NCI-H345 treated with DMSO at 0.1 percent for 48 hours (cell line): ENCODE data around the gene STRADA.

Source experiments
- DNase-seq: peaks from one replicate; lab custom pipeline; 2025; ENCODE audit not compliant: unreplicated experiment; lab: John Stamatoyannopoulos, UW

The STRADA gene

DNA sequence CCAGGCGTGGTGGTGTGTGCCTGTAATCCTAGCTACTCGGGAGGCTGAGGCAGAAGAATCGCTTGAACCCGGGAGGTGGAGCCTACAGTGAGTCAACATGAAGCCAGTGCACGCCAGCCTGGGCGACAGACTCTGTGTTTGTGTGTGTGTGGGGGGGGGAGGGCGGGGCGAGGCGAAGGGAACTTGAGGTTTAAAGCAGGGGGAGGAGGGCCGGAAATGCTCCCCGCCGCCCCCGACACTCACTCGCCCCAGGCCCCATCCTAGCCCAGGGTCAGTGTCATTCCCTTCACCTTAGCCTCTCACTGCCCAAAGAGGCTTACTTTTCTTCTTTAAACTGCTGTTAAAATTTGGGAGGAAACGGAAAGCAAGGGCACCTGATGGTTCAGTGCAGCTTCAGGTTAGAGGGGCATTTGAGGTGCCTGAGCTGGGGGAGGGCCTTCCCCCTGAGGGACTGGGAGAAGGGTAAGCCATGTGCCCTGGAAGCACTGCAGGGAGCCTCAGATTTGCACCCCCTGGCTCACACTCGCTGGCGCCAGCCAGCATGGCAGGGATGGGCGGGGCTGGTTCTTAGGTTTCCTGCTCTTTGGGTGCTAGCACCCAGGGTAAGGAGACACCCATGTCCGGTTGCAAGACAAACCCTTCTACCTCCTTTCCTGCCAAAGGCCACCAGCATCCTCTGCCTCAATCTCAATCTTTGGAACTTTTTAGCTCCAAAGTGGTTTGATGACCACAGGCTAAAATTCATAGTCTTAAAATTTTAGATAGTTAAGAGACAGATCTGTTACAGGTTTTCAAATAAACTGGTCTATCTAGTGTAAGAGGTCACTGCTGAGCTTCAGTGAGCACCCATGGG, 39.5 kb downstream of the STRADA start:
- DNase-seq = no peak

DNA sequence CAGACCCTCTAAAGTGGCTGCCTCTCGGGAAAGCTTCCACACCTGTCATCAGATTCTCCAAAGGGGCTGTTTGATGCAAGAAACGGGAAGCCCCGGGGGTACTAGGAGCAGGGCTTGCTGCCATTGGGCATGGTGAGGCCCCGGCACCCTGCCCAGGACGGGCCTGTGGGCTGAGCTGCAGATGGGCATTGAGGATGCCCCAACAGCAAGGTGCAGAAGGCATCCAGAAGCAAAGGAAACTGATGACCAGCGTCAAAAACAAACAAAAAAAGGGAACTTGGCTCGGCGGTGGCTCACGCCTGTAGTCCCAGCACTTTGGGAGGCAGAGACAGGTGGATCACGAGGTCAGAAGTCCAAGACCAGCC, 40.2 kb downstream of the STRADA start:
- no peak for DNase-seq

DNA sequence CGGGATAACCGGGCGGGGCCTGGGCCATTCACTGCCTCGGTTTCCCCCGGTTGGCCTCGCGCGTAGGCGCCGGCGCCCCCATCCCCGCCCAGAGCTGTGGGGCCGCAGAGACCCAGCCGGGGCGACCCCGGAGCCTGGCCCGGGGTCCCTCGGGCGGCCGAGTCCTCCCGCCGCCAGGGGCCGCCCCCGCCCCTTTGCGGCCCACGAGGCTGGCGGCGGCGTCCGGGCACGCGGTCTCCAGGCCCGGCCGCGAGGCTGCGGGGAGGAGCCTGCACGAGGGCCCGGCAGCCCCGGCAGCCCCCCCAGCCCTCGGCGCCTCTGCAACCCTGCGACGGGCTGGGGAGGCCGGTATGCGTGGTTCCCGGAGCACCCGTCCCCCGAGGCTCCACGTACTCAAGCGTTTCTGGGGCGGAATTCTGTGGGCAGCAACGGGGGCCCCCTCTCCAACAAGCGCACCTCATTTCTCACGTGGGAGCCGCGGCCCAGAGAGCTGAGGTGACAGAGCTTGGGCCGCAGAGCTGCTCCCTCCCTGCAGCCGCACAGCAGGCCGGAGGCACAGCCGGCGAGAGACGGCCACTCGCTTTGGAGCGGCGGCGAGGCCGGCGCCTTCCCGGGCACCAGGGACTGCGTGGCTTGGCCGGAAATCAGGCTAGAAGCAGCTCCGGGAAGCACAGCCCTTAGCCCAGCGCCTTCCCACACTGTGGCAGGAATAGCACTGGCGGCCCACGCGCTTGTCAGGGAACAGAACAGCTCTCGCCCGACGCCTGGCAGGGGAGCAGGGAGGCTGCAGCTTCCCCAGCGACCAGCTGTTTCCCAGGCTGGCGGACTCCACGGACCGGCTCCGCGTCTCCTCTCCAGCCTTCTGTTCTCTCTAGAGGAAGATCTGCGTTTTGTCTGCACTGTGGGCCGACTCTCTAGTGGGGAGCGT, 40.8 kb downstream of the STRADA start:
- DNase-seq = no peak

DNA sequence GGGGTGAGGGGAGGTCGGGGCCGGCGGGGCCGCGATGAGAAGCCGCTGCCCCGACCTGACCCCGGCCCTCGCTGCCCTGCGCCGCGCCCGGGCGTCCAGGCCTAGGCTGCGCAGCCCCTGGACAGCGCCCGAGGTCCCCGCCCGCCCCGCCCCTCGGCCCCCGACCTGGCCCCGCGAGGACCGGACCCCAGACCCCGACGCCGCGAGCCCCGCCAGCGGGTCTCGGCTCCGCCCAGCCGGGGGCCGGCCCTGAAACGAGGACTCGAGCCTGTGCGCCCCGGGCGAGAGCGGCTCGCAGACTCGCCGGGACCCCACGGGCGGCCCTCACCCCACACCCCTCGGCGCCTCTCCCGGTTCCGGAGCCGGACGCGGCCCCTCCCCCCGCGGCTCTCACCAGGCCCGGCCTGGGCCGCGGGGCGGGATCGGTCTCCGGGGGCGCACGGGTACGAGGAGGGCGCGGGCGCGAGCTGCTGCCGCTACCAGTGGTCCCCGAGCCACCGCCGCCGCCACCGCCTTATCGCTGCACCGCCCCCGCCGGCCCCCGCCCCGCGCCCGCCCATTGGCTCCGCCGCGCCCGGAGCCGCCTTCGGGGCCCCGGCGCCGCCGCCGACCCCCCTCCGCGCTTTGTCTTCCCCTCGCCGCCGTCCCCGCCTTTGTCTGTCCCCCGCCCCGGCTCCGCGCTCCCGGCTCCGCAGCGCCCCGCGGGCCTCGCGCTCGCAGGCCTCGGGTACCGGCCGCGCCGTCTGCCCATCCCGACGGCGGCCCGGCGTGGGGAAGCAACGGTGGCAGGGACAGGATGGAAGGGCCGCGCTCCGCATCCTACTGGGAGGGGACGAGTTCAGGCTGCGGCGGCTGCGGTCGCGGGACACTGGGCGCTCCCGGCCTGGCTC, 41.7 kb downstream of the STRADA start, which contains the start of gene LIMD2:
LIMD2 (minus strand) TSS at position 488 of the 890 bp plus-strand sequence. CDS start 827 bp downstream, outside the sequence.
- peak; percentile 19 for DNase-seq

DNA sequence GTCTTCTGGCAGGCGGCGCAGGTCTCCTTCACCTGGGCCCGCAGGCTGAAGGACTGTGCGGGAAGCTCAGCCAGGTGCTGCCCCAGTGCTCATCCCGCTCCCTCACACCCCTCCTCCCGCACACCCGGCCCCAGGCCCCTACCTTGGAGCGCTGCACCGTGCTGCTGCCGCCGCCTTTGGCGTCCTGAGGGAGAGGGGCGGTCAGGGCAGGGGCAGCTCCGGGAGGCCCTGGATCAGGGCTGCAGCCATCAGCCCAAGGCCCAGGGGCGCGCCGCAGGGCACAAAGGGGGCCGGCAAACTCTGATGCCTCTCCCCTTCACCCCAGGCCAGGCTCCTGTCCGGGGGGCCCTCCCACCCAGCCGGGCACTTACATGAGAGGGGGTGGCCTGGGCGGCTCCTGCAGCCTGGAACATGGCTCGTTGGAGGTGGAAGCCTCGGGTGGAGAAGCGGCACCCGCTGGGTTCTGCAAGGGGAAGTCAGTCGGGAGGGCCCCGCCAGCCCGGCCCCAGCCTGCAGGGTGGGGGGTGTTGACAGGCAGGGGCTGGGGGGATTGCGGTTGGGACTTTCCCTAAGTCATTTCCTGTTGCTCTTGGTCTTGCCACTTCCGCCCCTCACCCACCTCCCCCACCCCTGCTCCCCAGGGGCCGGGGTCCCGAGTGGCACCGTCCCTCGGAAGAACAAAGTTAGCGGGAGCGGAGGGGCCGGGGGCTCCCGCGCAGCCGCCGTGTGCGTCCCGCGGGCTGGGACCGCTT, 42.5 kb downstream of the STRADA start:
- DNase-seq = peak; percentile 6

DNA sequence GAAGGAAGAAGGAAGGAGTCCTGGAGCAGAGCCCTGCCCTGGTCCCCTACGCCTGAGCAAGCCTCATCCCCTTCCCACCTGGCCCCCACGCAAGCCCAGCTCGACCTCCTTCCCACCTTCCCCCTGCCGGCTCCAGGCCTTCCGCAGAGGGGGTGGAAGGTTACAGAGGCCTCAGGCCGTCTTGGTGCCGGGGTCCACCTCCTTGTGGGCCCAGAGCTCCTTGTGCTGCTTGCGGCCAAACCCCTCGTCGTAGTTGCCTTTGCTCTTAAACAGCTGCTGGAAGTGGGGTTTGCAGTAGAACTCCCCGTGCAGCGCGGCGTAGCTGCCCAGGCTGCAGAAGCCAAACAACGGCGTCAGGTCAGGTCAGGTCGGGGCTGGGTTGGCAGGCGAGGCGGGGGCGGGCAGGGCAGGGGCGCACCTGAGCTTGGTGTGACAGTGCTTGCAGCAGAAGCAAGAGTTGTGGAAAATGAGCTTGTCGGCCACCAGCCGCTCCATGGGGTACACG, 43.2 kb downstream of the STRADA start:
- DNase-seq = no peak

DNA sequence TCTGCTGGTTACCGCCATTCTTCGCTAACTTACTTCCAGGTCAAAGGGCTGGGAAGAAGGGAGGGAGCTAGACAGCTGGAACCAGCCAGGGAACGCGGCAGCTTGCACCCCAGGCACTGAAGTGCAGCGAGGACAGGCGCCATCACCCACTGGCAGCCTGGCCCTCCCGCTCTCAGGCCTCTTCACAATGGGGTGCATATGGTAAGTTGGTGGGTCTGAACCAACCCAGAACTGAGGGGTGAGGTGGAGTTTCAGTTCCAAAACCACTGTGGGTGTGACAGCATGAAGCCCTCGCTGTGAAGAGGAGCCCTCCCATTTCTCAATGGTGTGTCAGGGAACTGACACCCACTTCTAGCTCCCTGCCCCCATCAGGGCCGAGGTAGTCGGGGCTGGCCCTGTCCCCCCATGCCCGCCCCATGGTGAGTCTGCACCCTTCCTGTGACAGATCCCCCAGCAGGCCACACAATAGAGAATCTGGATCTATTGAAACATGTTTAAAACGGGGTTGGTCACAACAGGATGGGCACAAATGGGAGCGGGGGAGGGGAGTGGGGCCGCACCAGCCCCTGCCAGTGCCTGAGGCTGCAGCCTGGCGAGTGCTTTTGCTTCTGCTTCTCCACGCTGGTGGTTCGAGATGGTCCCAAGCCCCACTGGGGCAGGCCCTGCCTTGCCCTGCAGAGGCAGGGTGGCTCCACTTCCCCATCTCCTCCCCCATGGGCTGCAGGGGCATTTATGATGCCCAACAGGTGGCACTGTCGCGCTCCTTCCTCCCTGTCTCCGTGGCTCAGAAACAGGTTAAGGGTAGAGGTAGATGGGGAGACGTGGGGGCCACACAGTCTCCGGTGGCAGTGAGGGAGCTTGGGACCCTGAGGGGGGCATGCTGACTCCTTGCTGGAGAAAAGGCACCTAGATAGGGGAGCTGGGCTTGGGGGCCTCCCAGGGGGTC, 44.0 kb downstream of the STRADA start:
- no peak for DNase-seq

DNA sequence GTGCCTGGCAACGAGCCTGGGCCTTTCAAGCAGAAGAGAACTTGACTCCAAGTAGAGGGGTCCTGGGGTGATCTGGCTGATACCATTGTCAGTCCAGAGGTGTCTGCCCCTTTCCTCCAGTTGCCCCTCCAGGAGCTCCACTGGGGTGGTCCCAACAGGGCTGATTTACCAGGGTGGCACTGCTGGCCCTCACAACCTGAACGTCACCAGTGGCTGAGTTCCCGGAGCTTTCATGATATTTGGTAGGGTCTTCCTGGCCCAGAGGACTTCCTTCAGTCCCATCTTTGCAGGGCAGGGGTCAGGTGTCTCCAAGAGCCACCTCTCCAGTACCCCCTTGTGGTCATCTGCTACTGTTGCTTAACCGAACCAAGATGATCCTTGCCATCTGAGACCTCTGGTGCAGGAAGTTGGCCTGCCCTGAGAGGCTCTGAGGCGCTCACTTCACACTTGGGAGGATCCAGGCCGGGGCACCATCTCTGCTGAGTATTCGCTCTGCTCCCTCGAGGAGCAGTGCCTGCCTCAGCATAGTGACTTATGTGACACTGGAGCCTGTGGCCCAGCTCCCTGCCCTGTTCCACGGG, 45.1 kb downstream of the STRADA start:
- DNase-seq = no peak

DNA sequence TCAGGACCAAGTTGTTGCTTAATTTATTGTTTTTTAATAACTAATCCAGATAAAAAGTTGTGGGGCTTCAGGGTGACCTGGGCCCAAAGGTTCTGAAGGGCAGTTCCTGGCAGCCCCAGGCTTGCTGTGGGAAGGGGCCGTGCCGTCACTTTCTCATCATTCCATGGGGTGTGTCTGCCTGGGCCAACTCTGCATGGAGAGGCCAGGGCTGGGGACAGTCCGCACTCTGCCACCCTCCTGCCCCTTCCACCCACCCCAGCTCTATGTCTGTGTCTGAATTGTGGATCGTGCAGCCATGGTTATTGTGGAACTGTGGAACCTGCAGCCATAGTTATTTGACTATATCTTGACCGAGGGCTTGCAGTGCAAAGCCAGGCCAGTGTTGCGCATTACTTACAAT, 45.7 kb downstream of the STRADA start:
- no peak for DNase-seq

DNA sequence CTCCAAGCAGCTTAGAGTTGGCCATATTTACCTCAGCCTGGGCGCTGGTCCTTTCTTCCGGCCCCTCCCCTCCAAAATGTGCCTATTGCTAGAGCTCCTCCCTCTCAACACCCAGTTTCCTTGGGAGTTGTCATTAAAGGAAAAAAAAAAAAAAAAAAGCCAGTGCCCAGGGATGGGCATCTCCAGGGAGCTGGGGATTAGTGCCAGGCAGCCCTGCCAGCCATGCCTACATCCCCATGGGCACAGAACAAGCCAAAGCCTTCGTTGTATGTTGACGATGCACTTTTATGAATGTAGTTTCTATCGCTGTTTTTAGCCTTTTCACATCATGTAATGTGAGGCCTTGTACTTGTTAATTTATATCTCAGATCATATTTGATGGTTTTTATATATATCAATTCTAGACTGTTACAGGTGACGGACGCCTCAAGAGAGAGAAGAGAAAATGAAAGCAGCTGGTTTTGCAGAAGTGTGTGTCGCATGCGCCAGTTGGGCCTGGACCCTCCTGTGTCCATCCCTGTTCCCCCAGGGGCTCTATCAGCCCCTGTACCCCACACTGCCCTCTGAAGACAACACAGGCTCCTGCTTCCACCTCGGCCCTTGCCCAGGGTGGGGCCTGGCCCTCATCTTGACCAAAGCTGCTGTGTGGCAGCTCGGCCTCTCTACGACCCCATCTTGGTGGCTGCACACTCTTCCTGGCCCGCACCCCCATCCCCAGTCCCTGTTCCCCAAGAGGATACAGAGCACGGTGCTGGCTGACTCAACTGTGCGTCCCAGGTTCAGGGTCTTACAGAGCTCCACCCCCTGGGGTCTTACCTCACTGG, 46.4 kb downstream of the STRADA start:
- DNase-seq = no peak

DNA sequence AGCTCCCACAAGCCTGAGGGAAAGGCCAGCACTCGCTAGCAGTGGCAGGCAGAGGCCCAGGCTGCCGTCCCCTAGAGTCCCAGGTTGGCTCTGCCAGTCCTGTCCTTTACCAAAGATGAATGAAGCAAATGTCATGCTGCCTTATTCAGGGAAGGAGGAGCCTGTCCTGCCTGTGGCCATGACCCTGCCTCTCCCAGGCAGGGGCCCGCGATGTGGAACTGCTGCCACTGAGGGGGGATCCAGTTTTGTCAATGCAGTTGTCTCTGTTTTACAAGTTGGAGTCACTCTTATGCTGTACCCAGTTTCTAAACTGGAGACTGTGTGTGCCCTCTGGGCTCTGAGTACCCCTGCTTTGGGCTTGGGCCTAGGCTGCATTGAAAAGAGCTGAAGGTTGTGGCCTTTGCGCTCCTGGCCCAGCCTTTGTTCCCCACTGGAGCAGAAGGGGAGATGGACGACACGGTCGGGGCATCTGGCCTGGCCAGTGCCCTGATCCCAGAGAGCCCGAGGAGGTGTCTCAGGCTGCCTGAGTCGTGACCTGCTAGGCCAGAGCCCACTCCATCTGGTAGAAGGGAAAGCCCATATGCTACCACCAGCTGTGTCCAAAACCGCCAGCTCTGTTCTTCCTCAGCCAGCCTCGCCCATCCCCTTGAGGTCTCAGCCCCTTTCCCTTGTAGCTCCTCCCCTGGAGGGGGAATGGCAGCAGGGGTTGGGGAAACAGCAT, 47.2 kb downstream of the STRADA start:
- DNase-seq = no peak

DNA sequence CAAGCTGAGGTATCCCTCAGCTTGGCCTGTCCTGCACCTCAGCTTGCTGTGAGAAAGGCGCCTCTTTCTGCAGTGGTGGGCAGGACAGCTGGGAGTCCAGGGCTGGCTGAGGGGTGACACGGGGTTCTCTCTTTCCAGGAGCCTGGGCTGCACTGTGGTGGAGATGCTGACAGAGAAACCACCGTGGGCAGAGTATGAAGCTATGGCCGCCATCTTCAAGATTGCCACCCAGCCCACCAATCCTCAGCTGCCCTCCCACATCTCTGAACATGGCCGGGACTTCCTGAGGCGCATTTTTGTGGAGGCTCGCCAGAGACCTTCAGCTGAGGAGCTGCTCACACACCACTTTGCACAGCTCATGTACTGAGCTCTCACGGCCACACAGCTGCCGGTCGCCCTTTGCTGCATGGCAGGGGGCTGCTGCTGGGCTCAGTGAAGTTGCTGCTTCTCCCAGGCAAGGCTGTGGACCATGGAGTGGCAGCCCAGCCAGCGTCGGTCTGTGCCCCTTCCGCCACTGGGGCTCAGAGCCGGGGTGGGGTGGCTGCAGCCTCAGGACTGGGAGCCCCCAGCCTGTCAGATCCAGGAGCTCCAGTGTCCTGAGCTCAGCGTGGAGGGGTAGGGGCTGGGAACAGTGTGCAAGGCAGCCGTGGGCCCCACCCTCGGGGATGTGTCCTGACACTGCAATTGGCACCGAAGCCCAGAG, 48.0 kb downstream of the STRADA start:
- DNase-seq = no peak

DNA sequence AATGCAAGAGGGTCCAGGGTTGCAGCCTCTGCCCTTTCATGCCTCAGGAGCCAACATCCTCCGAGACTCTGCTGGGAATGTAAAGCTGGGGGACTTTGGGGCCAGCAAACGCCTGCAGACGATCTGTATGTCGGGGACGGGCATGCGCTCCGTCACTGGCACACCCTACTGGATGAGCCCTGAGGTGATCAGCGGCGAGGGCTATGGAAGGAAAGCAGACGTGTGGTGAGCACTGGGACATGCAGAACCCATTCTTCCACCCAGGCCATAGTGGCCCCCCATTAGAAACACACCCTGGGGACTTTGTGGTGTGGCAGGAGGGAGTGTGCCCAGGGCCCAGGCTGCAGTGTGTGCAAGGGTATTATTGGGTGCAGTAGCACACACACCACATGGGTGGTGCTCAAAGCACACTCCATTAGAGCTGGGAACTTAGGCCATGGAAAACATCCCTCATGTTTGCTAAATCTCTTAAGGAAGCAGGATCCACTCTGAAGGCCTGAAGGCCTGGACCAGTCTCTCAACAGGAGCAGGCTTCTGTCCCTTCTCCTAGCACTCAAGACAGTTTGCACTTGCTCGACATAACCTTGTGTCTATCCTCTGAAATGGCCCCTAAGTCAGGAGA, 49.3 kb downstream of the STRADA start:
- DNase-seq = no peak

DNA sequence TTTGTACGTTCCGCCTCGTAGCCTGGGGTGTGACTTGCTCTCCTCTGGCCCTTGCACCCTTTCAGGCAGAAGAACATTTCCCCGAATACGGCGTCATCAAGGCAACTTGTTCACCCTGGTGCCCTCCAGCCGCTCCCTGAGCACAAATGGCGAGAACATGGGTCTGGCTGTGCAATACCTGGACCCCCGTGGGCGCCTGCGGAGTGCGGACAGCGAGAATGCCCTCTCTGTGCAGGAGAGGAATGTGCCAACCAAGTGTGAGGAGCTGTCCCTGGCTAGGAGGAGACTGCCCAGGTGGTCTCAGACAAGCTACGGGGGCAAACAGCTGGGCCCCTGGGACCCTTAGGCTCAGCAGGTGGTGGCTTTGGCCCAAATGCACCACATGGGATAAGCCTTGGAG, 52.1 kb downstream of the STRADA start:
- DNase-seq = no peak

DNA sequence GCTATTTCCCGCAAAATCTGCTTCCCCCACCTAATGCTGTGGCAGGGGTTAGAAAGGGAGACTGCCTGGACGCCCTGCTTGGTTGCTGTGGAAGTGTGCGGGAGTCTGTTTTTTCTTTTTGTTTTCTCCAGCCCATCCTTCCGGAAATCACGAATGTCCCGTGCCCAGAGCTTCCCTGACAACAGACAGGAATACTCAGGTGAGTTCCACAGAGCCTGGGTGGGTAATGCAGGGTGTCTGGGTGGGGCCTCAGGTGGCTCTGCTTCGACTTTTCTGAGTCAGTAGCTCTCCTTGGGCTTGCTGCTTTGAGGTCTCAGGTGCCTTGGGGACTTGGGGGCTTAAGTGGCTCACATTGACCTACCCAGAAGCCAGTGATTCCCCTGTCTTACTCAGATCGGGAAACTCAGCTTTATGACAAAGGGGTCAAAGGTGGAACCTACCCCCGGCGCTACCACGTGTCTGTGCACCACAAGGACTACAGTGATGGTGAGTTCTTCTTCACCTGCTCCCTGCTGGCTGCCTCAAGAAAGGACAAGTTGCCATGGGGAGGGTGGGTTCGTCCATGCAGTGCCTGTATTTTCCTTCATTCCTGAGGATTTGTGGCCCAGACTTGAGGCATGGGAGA, 53.1 kb downstream of the STRADA start:
- DNase-seq = no peak
